PFSK-1 (cell line): ENCODE data around the gene IFNB1.

Experiments
- FOXP2 ChIP-seq: optimal IDR thresholded peaks from 2 replicates; pipeline ENCODE3; 2011; ENCODE audit warnings: borderline replicate concordance, control low read depth, inconsistent platforms; ENCODE audit not compliant: insufficient read depth; ENCODE audit errors: extremely low read length, extremely low read depth
- POLR2AphosphoS5 ChIP-seq: IDR thresholded peaks from 2 replicates; pipeline ENCODE4 v1.6.1; 2012; ENCODE audit warnings: low read depth, mild to moderate bottlenecking, control low read depth, low read length, moderate library complexity
- REST ChIP-seq, 2 experiments: IDR thresholded peaks; 2 replicates each; pipeline versions ENCODE4 v1.6.1 to v1.8.0; 2011 to 2012; ENCODE audit warnings: low read depth in 2 of 2, low read length in 2 of 2, control low read depth in 1 of 2, inconsistent platforms in 1 of 2, mild to moderate bottlenecking in 1 of 2, moderate library complexity in 1 of 2; ENCODE audit not compliant: insufficient read depth in 1 of 2
- SIN3A ChIP-seq: IDR thresholded peaks from 2 replicates; pipeline ENCODE4 v1.6.1; 2012; ENCODE audit warnings: mild to moderate bottlenecking, low read length, moderate library complexity, borderline replicate concordance; ENCODE audit not compliant: insufficient read depth
- TAF1 ChIP-seq: IDR thresholded peaks from 2 replicates; pipeline ENCODE4 v1.6.1; 2012; ENCODE audit warnings: low read length, control low read depth, borderline replicate concordance; ENCODE audit not compliant: insufficient read depth

IFNB1 gene

GRCh38 chr9:21096901-21097255 is 19.1 kb upstream of the IFNB1 start:
- no peak for TF ChIP-seq FOXP2
- no peak for TF ChIP-seq TAF1
- no peak for TF ChIP-seq REST (IDR thresholded peaks at IDR 0.05; ENCODE audit: insufficient read depth in 1 of 2, low read depth in 2 of 2, low read length in 2 of 2)
- no peak for TF ChIP-seq SIN3A
- TF ChIP-seq POLR2AphosphoS5 = no peak

GRCh38 chr9:21096172-21096900 is 18.6 kb upstream of the IFNB1 start:
- no peak for TF ChIP-seq SIN3A
- no peak for TF ChIP-seq TAF1
- TF ChIP-seq REST (IDR thresholded peaks at IDR 0.05; ENCODE audit: insufficient read depth in 1 of 2, low read depth in 2 of 2, low read length in 2 of 2) = no peak
- no peak for TF ChIP-seq POLR2AphosphoS5
- TF ChIP-seq FOXP2 = no peak

GRCh38 chr9:21095561-21095960 is 17.8 kb upstream of the IFNB1 start:
- no peak for TF ChIP-seq FOXP2
- no peak for TF ChIP-seq TAF1
- no peak for TF ChIP-seq REST (IDR thresholded peaks at IDR 0.05; ENCODE audit: insufficient read depth in 1 of 2, low read depth in 2 of 2, low read length in 2 of 2)
- no peak for TF ChIP-seq SIN3A
- TF ChIP-seq POLR2AphosphoS5 = no peak

GRCh38 chr9:21086538-21086937 is 8.8 kb upstream of the IFNB1 start:
- TF ChIP-seq REST (IDR thresholded peaks at IDR 0.05; ENCODE audit: insufficient read depth in 1 of 2, low read depth in 2 of 2, low read length in 2 of 2) (no peak), SIN3A (no peak), TAF1 (no peak), FOXP2 (no peak), POLR2AphosphoS5 (no peak)
